Thyroid gland (tissue), 4 donors: ENCODE measurements around the gene MRPL43. TPM values are rescaled to one million over a fixed set of nuclear protein-coding genes. Genes with fewer than 3 reads are reported as not detected.

ENCODE experiments used
- DNase-seq, 2 donors: peaks; one replicate each; pipeline ENCODE4 v3.0.0-alpha.2; 2019
- H3K27ac ChIP-seq, 3 donors: fragments of 200-600 bp; sonication (generic); 1 replicate in 2 of 3; 2 replicates in 1 of 3; pipeline ENCODE4 v1.5.1; 2016 to 2019; ENCODE audit warnings: mild to moderate bottlenecking in 1 of 3, moderate library complexity in 1 of 3
- H3K27me3 ChIP-seq: fragments of 200-600 bp; sonication (generic); one replicate; pipeline ENCODE4 v1.5.1; 2019
- H3K36me3 ChIP-seq, 2 donors: fragments of 200-600 bp; sonication (generic); one replicate each; pipeline ENCODE4 v1.5.1; 2016 to 2019
- H3K4me1 ChIP-seq, 2 donors: fragments of 200-600 bp; sonication (generic); one replicate each; pipeline ENCODE4 v1.5.1; 2017 to 2019
- H3K4me3 ChIP-seq, 3 donors: fragments of 200-600 bp; sonication (generic); replicated peaks in 1 of 3; 1 replicate in 2 of 3; 2 replicates in 1 of 3; pipeline ENCODE4 v1.5.1; 2016; ENCODE audit warnings: mild to moderate bottlenecking in 1 of 3
- H3K9me3 ChIP-seq: fragments of 200-600 bp; sonication (generic); one replicate; pipeline ENCODE4 v1.5.1; 2017
- CTCF ChIP-seq, 6 experiments: fragments of 200-600 bp in 3 of 6; fragments of 450-650 bp in 3 of 6; sonication (generic) in 3 of 6; IDR thresholded peaks; one replicate each; pipeline ENCODE4 v1.5.1; 2016 to 2019; ENCODE audit warnings: antibody characterized with exemption in 6 of 6, mild to moderate bottlenecking in 2 of 6, inconsistent platforms in 1 of 6, moderate library complexity in 1 of 6
- POLR2A ChIP-seq, 2 donors: fragments of 450-650 bp; IDR thresholded peaks; one replicate each; pipeline ENCODE4 v1.6.1; 2017; ENCODE audit warnings: antibody characterized with exemption in 2 of 2, mild to moderate bottlenecking in 2 of 2, moderate library complexity in 1 of 2
- WGBS, 2 donors: methylation state at CpG; one replicate each; pipeline ENCODE4 v1.1.5; 2017; 5-methylcytosine and 5-hydroxymethylcytosine counted together
- intact Hi-C: fragments of 100-400 bp; cut with DNase I; formaldehyde crosslinking; loops from one replicate; pipeline ENCODE4 v1.15.1; 2023
- total RNA-seq, 4 donors: library from RNA; depleted of rRNA; stranded (reverse); fragments of >200 nt; gene quantifications; one replicate each; pipeline ENCODE4 v1.2.3, GENCODE V29; 2016

MRPL43 gene
- total RNA-seq, 4 donors from 2014 or later: 86.1 to 178 (median 145) TPM

DNA sequence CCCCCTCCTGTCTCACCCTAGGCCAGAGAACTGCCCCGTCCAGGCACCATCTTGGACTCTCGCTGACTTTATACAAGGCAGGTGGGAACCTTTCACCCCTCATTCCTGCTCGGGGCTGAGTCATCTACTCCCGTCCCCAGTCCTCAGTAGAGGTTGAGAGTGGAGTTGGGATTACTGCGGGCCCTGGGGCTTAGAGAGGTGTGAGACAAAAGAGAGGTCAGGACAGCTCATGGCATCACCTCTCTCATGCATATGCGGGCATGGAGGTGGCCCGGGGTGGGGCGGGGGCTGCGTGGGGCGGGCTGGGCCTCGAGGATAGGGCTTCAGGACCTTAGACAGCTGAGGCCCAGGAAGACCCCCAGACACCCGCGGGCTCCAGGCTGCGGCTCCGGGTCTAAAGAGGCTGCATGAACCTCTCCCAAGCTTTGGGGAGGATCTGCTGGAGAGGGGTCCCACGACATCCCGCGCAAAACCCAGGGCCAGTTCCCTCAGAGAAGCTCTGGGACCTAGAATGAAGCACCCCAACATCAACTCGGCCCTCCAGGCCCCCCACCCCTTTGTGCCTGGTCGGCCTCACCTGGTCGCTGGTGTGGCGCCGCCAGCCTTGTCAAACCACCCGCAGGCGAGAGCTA lies 43.3 kb upstream of the MRPL43 start:
- Histone ChIP-seq H3K4me3 (peak overlapping the region in 2 of 3 donors; percentile 24 to 84), H3K27me3 (no peaks in the 10 kb centered on the region), H3K4me1 (peaks cover 22 to 36% of the 10 kb centered on the region in 2 donors), H3K36me3 (no peaks in the 10 kb centered on the region), H3K9me3 (no peaks in the 10 kb centered on the region), H3K27ac (no peak overlapping the region)
- no peak for TF ChIP-seq CTCF (IDR thresholded peaks at IDR 0.05)
- TF ChIP-seq POLR2A (IDR thresholded peaks at IDR 0.05): no peak
- intact Hi-C loops: loop anchor here (5.0 kb wide), 1 partner anchor 37 kb away; no protein-coding TSS in a partner anchor
- DNase-seq: no peak
- 19 to 31% methylated on average over 8 to 9 of the region's 25 CpGs for WGBS, 2 donors

GRCh38 chr10:101029520-101030295 lies 42.4 kb upstream of the MRPL43 start:
- no peaks in the 10 kb centered on the region for H3K36me3 ChIP-seq
- intact Hi-C loops: loop anchor here (5.0 kb wide), 1 partner anchor 38 kb away; no protein-coding TSS in a partner anchor
- H3K27me3 ChIP-seq: no peaks in the 10 kb centered on the region
- WGBS, 2 donors: 68 to 70% methylated on average over 4 to 15 of the region's 27 CpGs
- H3K4me3 ChIP-seq: no peak overlapping the region
- H3K9me3 ChIP-seq: no peaks in the 10 kb centered on the region
- no peak for DNase-seq
- no peak for TF ChIP-seq POLR2A (IDR thresholded peaks at IDR 0.05)
- TF ChIP-seq CTCF (IDR thresholded peaks at IDR 0.05): no peak
- H3K4me1 ChIP-seq: peaks cover 22 to 36% of the 10 kb centered on the region in 2 donors
- H3K27ac ChIP-seq: no peak overlapping the region

- 56 to 58% methylated on average over 6 to 7 of the region's 7 CpGs for WGBS, 2 donors
- H3K27me3 ChIP-seq: no peaks in the 10 kb centered on the region
- TF ChIP-seq CTCF (IDR thresholded peaks at IDR 0.05) (no peak), POLR2A (IDR thresholded peaks at IDR 0.05) (no peak)
- peak in 1 of 2 donors; percentile 22 for DNase-seq
- no peak overlapping the region for H3K27ac ChIP-seq
- intact Hi-C loops: no loop called here
- peaks cover 22 to 36% of the 10 kb centered on the region in 2 donors for H3K4me1 ChIP-seq
- H3K36me3 ChIP-seq: no peaks in the 10 kb centered on the region
- no peak overlapping the region for H3K4me3 ChIP-seq
- H3K9me3 ChIP-seq: no peaks in the 10 kb centered on the region
Observed at GRCh38 chr10:101028446-101029337, 41.4 kb upstream of the MRPL43 start.

GRCh38 chr10:101027106-101027720 lies 39.9 kb upstream of the MRPL43 start:
- WGBS, 2 donors: 78 to 82% methylated on average over 10 of the region's 10 CpGs
- TF ChIP-seq CTCF (IDR thresholded peaks at IDR 0.05) (no peak), POLR2A (IDR thresholded peaks at IDR 0.05) (no peak)
- H3K27me3 ChIP-seq: no peaks in the 10 kb centered on the region
- intact Hi-C loops: no loop called here
- H3K36me3 ChIP-seq: no peaks in the 10 kb centered on the region
- no peaks in the 10 kb centered on the region for H3K9me3 ChIP-seq
- H3K4me1 ChIP-seq: peaks cover 12 to 22% of the 10 kb centered on the region in 2 donors
- no peak overlapping the region for H3K27ac ChIP-seq
- H3K4me3 ChIP-seq: no peak overlapping the region
- no peak for DNase-seq
